ENCODE results near the gene KLHL29. TPM values are rescaled to one million over a fixed set of nuclear protein-coding genes. Genes with fewer than 3 reads are reported as not detected.

The KLHL29 gene
- total and polyA plus RNA-seq, 2 donors (not counting 3 experiments of a cell fraction or from before 2014, with no cell fraction given) = 4.6 to 12.7 TPM

DNA sequence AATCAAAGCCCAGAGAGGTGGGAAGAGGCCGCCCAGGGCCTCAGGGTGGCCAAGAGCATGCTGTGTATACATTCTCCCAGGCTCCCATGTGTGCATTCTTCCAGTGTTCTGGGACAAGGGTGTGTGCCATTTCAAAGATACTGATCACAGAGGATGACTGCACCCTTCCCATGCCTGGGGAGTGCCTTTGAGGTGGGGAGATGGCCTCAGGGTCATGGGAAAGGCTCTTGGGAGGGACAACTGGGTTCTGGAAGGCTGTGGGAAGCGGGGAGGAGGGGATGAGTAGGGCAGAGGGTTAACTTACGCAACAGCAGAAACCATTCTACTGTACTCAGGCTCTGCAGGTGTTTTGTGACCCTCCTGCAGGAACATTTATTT lies 40.9 kb downstream of the KLHL29 start:
- intact Hi-C loops (cut with micrococcal nuclease) = no loop called here
- Histone ChIP-seq H3K79me2 (ENCODE audit: control insufficient read depth, insufficient read depth, low read length) (no peaks in the 10 kb centered on the region), H4K20me1 (replicated peaks; ENCODE audit: control insufficient read depth, extremely low read depth, insufficient read depth, low read length) (no peaks in the 10 kb centered on the region), H3K4me3 (replicated peaks in 1 of 3; ENCODE audit: insufficient read depth in 1 of 3, low read depth in 1 of 3, low read length in 3 of 3) (no peak overlapping the region), H3K27ac (ENCODE audit: insufficient read depth, low read depth, low read length) (no peak overlapping the region), H3K9me3 (replicated peaks; ENCODE audit: control insufficient read depth, insufficient read depth, low read length) (no peaks in the 10 kb centered on the region), H3K27me3 (ENCODE audit: control insufficient read depth in 2 of 2, insufficient read depth in 2 of 2, low read length in 2 of 2) (no peaks in the 10 kb centered on the region), H3K4me1 (ENCODE audit: control insufficient read depth, extremely low read depth, insufficient read depth, low read length) (no peaks in the 10 kb centered on the region), H3K36me3 (ENCODE audit: control insufficient read depth in 2 of 2, extremely low read depth in 1 of 2, insufficient read depth in 2 of 2, low read length in 2 of 2) (no peaks in the 10 kb centered on the region), H3K4me2 (ENCODE audit: insufficient read depth, low read length) (no peak overlapping the region), H2AFZ (ENCODE audit: low read depth, low read length) (no peak overlapping the region), H3K9ac (replicated peaks; ENCODE audit: extremely low read depth, insufficient read depth, low read length) (no peak overlapping the region), H3K9me1 (replicated peaks; ENCODE audit: control insufficient read depth, extremely low read depth, insufficient read depth, low read length) (no peaks in the 10 kb centered on the region)
- no peak for TF ChIP-seq POLR2A (IDR thresholded peaks at IDR 0.05; ENCODE audit: low read depth, low read length)
- TF ChIP-seq, protein P1, sequence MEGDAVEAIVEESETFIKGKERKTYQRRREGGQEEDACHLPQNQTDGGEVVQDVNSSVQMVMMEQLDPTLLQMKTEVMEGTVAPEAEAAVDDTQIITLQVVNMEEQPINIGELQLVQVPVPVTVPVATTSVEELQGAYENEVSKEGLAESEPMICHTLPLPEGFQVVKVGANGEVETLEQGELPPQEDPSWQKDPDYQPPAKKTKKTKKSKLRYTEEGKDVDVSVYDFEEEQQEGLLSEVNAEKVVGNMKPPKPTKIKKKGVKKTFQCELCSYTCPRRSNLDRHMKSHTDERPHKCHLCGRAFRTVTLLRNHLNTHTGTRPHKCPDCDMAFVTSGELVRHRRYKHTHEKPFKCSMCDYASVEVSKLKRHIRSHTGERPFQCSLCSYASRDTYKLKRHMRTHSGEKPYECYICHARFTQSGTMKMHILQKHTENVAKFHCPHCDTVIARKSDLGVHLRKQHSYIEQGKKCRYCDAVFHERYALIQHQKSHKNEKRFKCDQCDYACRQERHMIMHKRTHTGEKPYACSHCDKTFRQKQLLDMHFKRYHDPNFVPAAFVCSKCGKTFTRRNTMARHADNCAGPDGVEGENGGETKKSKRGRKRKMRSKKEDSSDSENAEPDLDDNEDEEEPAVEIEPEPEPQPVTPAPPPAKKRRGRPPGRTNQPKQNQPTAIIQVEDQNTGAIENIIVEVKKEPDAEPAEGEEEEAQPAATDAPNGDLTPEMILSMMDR (IDR thresholded peaks at IDR 0.05; ENCODE audit: extremely low read depth in 1 of 2, insufficient read depth in 1 of 2, low read depth in 1 of 2, low read length in 2 of 2) = no peak
- TF ChIP-seq MYC (IDR thresholded peaks at IDR 0.05; ENCODE audit: low read depth, low read length) = no peak
- TF ChIP-seq POLR2AphosphoS5 (IDR thresholded peaks at IDR 0.05; ENCODE audit: insufficient read depth, low read depth, low read length) = no peak
- TF ChIP-seq FOS (IDR thresholded peaks at IDR 0.05; ENCODE audit: borderline replicate concordance, insufficient read depth, low read length) = no peak
- TF ChIP-seq, protein P2, sequence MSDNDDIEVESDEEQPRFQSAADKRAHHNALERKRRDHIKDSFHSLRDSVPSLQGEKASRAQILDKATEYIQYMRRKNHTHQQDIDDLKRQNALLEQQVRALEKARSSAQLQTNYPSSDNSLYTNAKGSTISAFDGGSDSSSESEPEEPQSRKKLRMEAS (IDR thresholded peaks at IDR 0.05; ENCODE audit: insufficient read depth, insufficient read length) = no peak
- ChIA-PET POLR2A (no interaction called here), CTCF (interaction anchor here (1.0 to 1.7 kb wide), 2 partner anchors 10 to 22 kb away, joined by 3 to 4 read pairs; no protein-coding TSS in a partner anchor)
- no TSS peak for BruUV-seq (replicated peaks)
- dilution Hi-C loops (cut with MboI; ENCODE audit: extremely low pct_ligation_motif_present, low sequenced_read_pairs) = no loop called here
- DNase-seq (ENCODE audit: low read depth, low spot score) = no peak
- FAIRE-seq = no peak

All from endothelial cell of umbilical vein (primary cell).